Left ventricle myocardium inferior (tissue), 1 donor: ENCODE measurements around the gene MMP1. TPM values are rescaled to one million over a fixed set of nuclear protein-coding genes. Genes with fewer than 3 reads are reported as not detected.

ENCODE experiments used
- DNase-seq: peaks from one replicate; pipeline ENCODE4 v3.0.0-alpha.2; 2020
- H3K27ac ChIP-seq: fragments of 200-600 bp; replicated peaks from 2 replicates; pipeline ENCODE4 v1.8.0; 2021
- H3K27me3 ChIP-seq: fragments of 200-600 bp; 2 replicates; pipeline ENCODE4 v1.8.0; 2021; ENCODE audit warnings: low read depth
- H3K36me3 ChIP-seq: fragments of 200-600 bp; 2 replicates; pipeline ENCODE4 v1.8.0; 2021
- H3K4me1 ChIP-seq: fragments of 200-600 bp; 2 replicates; pipeline ENCODE4 v1.8.0; 2021
- H3K4me3 ChIP-seq: fragments of 200-600 bp; 2 replicates; pipeline ENCODE4 v1.8.0; 2021; ENCODE audit warnings: mild to moderate bottlenecking, moderate library complexity
- H3K9me3 ChIP-seq: fragments of 200-600 bp; replicated peaks from 2 replicates; pipeline ENCODE4 v1.8.0; 2021
- intact Hi-C: fragments of 100-400 bp; cut with micrococcal nuclease; formaldehyde crosslinking; loops from one replicate; pipeline ENCODE4 v1.11.0; 2022
- long read RNA-seq: library from polyadenylated mRNA; unstranded; transcript quantifications from one replicate; pipeline ENCODE4 v2.0.0, GENCODE V29; 2021
- total RNA-seq: library from RNA; stranded (reverse); fragmentation: NEBNext Ultra II Directional; extraction: Animal tissue kit (Norgen Biotek cat#: 25700); gene quantifications from one replicate; pipeline ENCODE4 v1.2.1, GENCODE V29; 2021
- TF ChIP-seq, protein P1 (sequence below): fragments of 200-600 bp; IDR thresholded peaks from 2 replicates; pipeline ENCODE4 v1.8.0; 2021; ENCODE audit warnings: antibody characterized with exemption, mild to moderate bottlenecking, borderline replicate concordance
- donor health status: DM: no; HTN: yes; CAD: no; lungs with severe emphysema.

Gene MMP1
- total RNA-seq = not detected
- long read RNA-seq = 0 reads

DNA sequence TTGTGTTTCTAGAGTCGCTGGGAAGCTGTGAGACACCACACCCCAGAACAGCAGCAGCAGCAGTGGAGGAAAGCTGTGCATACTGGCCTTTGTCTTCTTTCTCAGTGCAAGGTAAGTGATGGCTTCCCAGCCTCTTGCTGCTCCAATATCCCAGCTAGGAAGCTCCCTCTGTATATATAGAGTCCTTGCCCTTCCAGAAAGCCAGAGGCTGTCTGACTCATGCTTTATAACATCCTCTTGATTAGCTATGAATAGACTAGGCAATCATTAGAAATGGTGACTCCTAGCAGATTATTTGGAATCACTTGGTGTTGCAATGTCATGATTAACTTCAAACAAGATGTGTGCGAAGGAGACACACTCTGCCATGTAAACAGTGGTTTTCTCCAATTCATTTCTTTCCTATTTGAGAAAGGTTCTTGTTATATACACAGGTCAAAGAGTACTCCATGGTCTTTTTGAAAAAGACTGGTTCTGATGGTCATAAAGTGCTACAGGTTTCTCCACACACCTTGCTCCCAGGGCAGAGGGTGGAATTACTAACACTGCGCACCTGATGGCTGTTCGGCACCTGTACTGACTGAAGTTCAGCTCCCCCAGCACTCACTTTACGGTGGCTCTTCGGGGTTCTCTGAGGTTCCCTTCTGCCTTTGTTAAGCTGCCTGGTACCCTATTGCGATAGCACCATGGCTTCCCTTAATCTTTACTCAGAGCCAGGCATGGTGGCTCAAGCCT is at the start of gene MMP1:
MMP1 (minus strand) TSS at position 149 of the 735 bp plus-strand sequence; CDS start at position 81, 68 bp downstream.
- H3K27me3 ChIP-seq = no peaks in the 10 kb centered on the region
- H3K4me1 ChIP-seq = peaks cover 19% of the 10 kb centered on the region
- no peak for DNase-seq
- no peak within 1 kb of the TSS for H3K27ac ChIP-seq
- H3K9me3 ChIP-seq = no peaks in the 10 kb centered on the region
- TF ChIP-seq, protein P1, sequence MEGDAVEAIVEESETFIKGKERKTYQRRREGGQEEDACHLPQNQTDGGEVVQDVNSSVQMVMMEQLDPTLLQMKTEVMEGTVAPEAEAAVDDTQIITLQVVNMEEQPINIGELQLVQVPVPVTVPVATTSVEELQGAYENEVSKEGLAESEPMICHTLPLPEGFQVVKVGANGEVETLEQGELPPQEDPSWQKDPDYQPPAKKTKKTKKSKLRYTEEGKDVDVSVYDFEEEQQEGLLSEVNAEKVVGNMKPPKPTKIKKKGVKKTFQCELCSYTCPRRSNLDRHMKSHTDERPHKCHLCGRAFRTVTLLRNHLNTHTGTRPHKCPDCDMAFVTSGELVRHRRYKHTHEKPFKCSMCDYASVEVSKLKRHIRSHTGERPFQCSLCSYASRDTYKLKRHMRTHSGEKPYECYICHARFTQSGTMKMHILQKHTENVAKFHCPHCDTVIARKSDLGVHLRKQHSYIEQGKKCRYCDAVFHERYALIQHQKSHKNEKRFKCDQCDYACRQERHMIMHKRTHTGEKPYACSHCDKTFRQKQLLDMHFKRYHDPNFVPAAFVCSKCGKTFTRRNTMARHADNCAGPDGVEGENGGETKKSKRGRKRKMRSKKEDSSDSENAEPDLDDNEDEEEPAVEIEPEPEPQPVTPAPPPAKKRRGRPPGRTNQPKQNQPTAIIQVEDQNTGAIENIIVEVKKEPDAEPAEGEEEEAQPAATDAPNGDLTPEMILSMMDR = no peak
- H3K4me3 ChIP-seq = no peak within 1 kb of the TSS
- H3K36me3 ChIP-seq = no peaks in the 10 kb centered on the region
- intact Hi-C loops = no loop called here

- no peaks in the 10 kb centered on the region for H3K4me1 ChIP-seq
- H3K27ac ChIP-seq = no peak overlapping the region
- TF ChIP-seq, protein P1 = no peak
- peaks cover 4% of the 10 kb centered on the region for H3K27me3 ChIP-seq
- no peak for DNase-seq
- intact Hi-C loops = no loop called here
- H3K9me3 ChIP-seq = no peaks in the 10 kb centered on the region
- no peaks in the 10 kb centered on the region for H3K36me3 ChIP-seq
- H3K4me3 ChIP-seq = no peak overlapping the region
Observed at GRCh38 chr11:102846292-102846691, 48.3 kb upstream of the MMP1 start.

DNA sequence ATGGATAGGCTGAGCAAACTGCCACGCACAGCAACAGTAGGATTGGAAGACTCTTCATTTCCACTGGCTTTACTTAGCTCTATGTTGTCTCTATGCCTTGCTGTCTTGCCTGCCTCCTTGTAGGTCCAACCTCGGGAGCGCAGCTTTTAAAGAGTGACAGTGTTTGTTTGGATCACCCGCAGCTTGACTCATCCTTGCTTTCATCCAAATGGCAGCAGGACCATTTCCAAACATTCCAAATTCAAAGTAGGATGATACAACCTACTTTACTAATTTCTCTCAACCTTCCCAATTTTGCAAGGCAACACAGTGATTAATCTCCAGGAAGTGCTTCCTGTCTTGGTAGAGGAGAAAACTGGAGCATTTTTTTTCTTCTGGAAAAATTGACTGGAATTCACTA is 45.5 kb upstream of the MMP1 start, which contains the start of gene MMP3:
MMP3 (minus strand) TSS at position 121 of the 400 bp plus-strand sequence; CDS start at position 58, 63 bp downstream.
- H3K4me1 ChIP-seq = no peaks in the 10 kb centered on the region
- H3K36me3 ChIP-seq = no peaks in the 10 kb centered on the region
- no peak within 1 kb of the TSS for H3K4me3 ChIP-seq
- TF ChIP-seq, protein P1 = no peak
- H3K27ac ChIP-seq = no peak within 1 kb of the TSS
- no peaks in the 10 kb centered on the region for H3K9me3 ChIP-seq
- H3K27me3 ChIP-seq = peaks cover 4% of the 10 kb centered on the region
- no peak for DNase-seq
- intact Hi-C loops = no loop called here

GRCh38 chr11:102842930-102843329 is 45.0 kb upstream of the MMP1 start:
- Histone ChIP-seq H3K36me3 (no peaks in the 10 kb centered on the region), H3K9me3 (no peaks in the 10 kb centered on the region), H3K27me3 (peaks cover 4% of the 10 kb centered on the region), H3K4me3 (no peak overlapping the region), H3K4me1 (no peaks in the 10 kb centered on the region), H3K27ac (no peak overlapping the region)
- TF ChIP-seq, protein P1 = no peak
- no peak for DNase-seq
- intact Hi-C loops = no loop called here

- no peaks in the 10 kb centered on the region for H3K36me3 ChIP-seq
- H3K4me3 ChIP-seq = no peak overlapping the region
- no peaks in the 10 kb centered on the region for H3K9me3 ChIP-seq
- intact Hi-C loops = no loop called here
- H3K27ac ChIP-seq = no peak overlapping the region
- no peaks in the 10 kb centered on the region for H3K4me1 ChIP-seq
- H3K27me3 ChIP-seq = peaks cover 4% of the 10 kb centered on the region
- TF ChIP-seq, protein P1 = no peak
- DNase-seq = no peak
Observed at GRCh38 chr11:102840018-102840417, 42.1 kb upstream of the MMP1 start.
